Esophagus muscularis mucosa (tissue), 4 donors: Measurements from ENCODE around the gene UGT1A10.

Source experiments
- CTCF ChIP-seq, 3 experiments: fragments of 200-600 bp in 2 of 3; fragments of 450-650 bp in 1 of 3; sonication (generic) in 2 of 3; IDR thresholded peaks; one replicate each; pipeline ENCODE4 v1.5.1; 2017 to 2019; ENCODE audit warnings: antibody characterized with exemption in 3 of 3, mild to moderate bottlenecking in 2 of 3, moderate library complexity in 1 of 3
- EP300 ChIP-seq: sonication (generic); formaldehyde crosslinking; IDR thresholded peaks from one replicate; pipeline ENCODE4 v1.6.1; 2017; ENCODE audit warnings: antibody characterized with exemption
- POLR2A ChIP-seq: fragments of 450-650 bp; IDR thresholded peaks from one replicate; pipeline ENCODE4 v1.6.1; 2017; ENCODE audit warnings: antibody characterized with exemption, moderate library complexity, mild to moderate bottlenecking, low read depth
- POLR2AphosphoS5 ChIP-seq, 2 donors: sonication (generic); formaldehyde crosslinking; IDR thresholded peaks; one replicate each; pipeline ENCODE4 v1.6.1; 2017; ENCODE audit warnings: antibody characterized with exemption in 2 of 2

GRCh38 chr2:233740870-233741269, 104.6 kb downstream of the UGT1A10 start:
- TF ChIP-seq CTCF (IDR thresholded peaks at IDR 0.05) (no peak), POLR2AphosphoS5 (IDR thresholded peaks at IDR 0.05) (no peak), POLR2A (no peak), EP300 (no peak)
